CD8-positive, alpha-beta memory T cell (primary cell): ENCODE measurements around the gene CTIF. TPM values are rescaled to one million over a fixed set of nuclear protein-coding genes. Genes with fewer than 3 reads are reported as not detected.
"Not testable (repeated sequence)": the region's sequence is repeated elsewhere in the genome, so short reads cannot be mapped to it uniquely, and the experiment has no call there.

ENCODE experiments used
- CTCF ChIA-PET: fragments of 350-600 bp; sonication (Branson Sonifier 250); formaldehyde crosslinking; loops from one replicate; lab custom pipeline; 2021; ENCODE audit warnings: antibody characterized with exemption; lab: Charles Lee
- POLR2A ChIA-PET: fragments of 350-600 bp; sonication (Branson Sonifier 250); formaldehyde crosslinking; loops from one replicate; lab custom pipeline; 2021; ENCODE audit warnings: antibody characterized with exemption; lab: Charles Lee
- DNase-seq, 5 donors: peaks; one replicate each; pipeline versions ENCODE4 v3.0.0 to v3.0.0-alpha.2; 2020 to 2022; ENCODE audit warnings: mixed read lengths in 1 of 5
- H3K27ac ChIP-seq: one replicate; pipeline ENCODE4 v1.7.0; 2013; ENCODE audit warnings: low read depth, mild to moderate bottlenecking, low read length, moderate library complexity
- H3K27me3 ChIP-seq: 2 replicates; pipeline ENCODE4 v1.7.0; 2013; ENCODE audit warnings: low read length, mild to moderate bottlenecking; ENCODE audit not compliant: insufficient read depth, poor library complexity, severe bottlenecking
- H3K36me3 ChIP-seq: 2 replicates; pipeline ENCODE4 v1.7.0; 2013; ENCODE audit warnings: mild to moderate bottlenecking, low read length, moderate library complexity; ENCODE audit not compliant: insufficient read depth
- H3K4me1 ChIP-seq: 2 replicates; pipeline ENCODE4 v1.7.0; 2013; ENCODE audit warnings: mild to moderate bottlenecking, low read length, moderate library complexity; ENCODE audit not compliant: insufficient read depth
- H3K4me3 ChIP-seq: 2 replicates; pipeline ENCODE4 v1.7.0; 2013; ENCODE audit warnings: mild to moderate bottlenecking, low read length
- H3K9me3 ChIP-seq: 2 replicates; pipeline ENCODE4 v1.7.0; 2013; ENCODE audit warnings: mild to moderate bottlenecking, low read length
- H3K27ac Mint-ChIP-seq, 8 donors: one replicate each; pipeline ENCODE4 v1.8.0; 2020 to 2021; ENCODE audit warnings: mixed read lengths in 8 of 8, mild to moderate bottlenecking in 6 of 8, inconsistent platforms in 3 of 8, moderate library complexity in 3 of 8
- H3K27me3 Mint-ChIP-seq, 2 donors: one replicate each; pipeline ENCODE4 v1.8.0; 2020 to 2021; ENCODE audit warnings: mixed read lengths in 2 of 2, mild to moderate bottlenecking in 1 of 2, moderate library complexity in 1 of 2
- H3K36me3 Mint-ChIP-seq, 3 donors: one replicate each; pipeline ENCODE4 v1.8.0; 2020 to 2021; ENCODE audit warnings: mixed read lengths in 3 of 3, inconsistent platforms in 1 of 3, mild to moderate bottlenecking in 1 of 3
- H3K4me1 Mint-ChIP-seq, 3 donors: one replicate each; pipeline ENCODE4 v1.8.0; 2020 to 2021; ENCODE audit warnings: mixed read lengths in 3 of 3, inconsistent platforms in 1 of 3, mild to moderate bottlenecking in 1 of 3
- H3K4me3 Mint-ChIP-seq, 7 donors: one replicate each; pipeline ENCODE4 v1.8.0; 2020 to 2021; ENCODE audit warnings: mixed read lengths in 7 of 7, mild to moderate bottlenecking in 6 of 7, moderate library complexity in 4 of 7, inconsistent platforms in 2 of 7
- H3K9me3 Mint-ChIP-seq, 5 donors: one replicate each; pipeline ENCODE4 v1.8.0; 2020 to 2022; ENCODE audit warnings: mixed read lengths in 5 of 5, mild to moderate bottlenecking in 3 of 5, moderate library complexity in 2 of 5, inconsistent platforms in 1 of 5
- polyA plus RNA-seq: library from polyadenylated mRNA; unstranded; fragments of 300-500 nt; fragmentation: Illumina TruSeq; gene quantifications from one replicate; pipeline ENCODE4 v1.2.3, GENCODE V29; 2021
- total RNA-seq, 2 experiments: library from RNA; stranded (reverse); gene quantifications; one replicate each; pipeline ENCODE4 v1.2.3, GENCODE V29; 2021

CTIF gene
- total and polyA plus RNA-seq, 3 experiments from 2014 or later = 0.89 to 4.8 (median 4.2) TPM

- no peaks in the 10 kb centered on the region for H3K9me3 ChIP-seq
- H3K9me3 Mint-ChIP-seq = peaks cover 15 to 33% (median 32%) of the 10 kb centered on the region in 5 donors
- ChIA-PET CTCF (no interaction called here), POLR2A (no interaction called here)
- H3K27me3 ChIP-seq = no peaks in the 10 kb centered on the region
- H3K27me3 Mint-ChIP-seq = peaks cover 5 to 49% of the 10 kb centered on the region in 2 donors
- H3K27ac Mint-ChIP-seq = no peak overlapping the region
- H3K4me1 ChIP-seq = no peaks in the 10 kb centered on the region
- H3K4me3 ChIP-seq = no peak overlapping the region
- peaks cover 0 to 6% (median 1%) of the 10 kb centered on the region in 3 donors for H3K36me3 Mint-ChIP-seq
- no peak overlapping the region for H3K4me3 Mint-ChIP-seq
- H3K36me3 ChIP-seq = no peaks in the 10 kb centered on the region
- DNase-seq = no peak
- no peak overlapping the region for H3K27ac ChIP-seq
- no peaks in the 10 kb centered on the region for H3K4me1 Mint-ChIP-seq
Measured at GRCh38 chr18:48504819-48505218, 34.0 kb upstream of the CTIF start.

DNA sequence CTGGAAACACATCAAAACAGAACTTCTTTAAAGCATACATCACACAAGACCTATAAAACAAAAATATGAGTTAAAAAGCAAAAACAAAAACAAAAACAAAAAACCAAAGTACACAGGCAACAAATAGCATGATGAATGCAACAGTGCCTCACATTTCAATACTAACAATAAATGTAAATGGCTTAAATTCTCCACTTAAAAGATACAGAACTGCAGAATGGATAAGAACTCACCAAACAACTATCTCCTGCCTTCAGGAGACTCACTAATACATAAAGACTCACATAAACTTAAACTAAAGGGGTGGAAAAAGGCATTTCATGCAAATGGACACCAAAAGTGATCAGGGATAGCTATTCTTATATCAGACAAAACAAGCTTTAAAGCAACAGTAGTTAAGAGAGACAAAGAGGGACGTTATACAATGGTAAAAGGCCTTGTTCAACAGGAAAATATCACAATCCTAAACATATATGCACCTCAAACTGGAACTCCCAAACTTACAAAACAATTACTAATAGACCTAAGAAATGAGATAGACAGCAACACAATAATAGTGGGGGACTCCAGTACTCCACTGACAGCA lies 31.8 kb upstream of the CTIF start:
- H3K4me3 ChIP-seq, DNase-seq, H3K4me3 Mint-ChIP-seq, H3K27me3 ChIP-seq, H3K36me3 Mint-ChIP-seq, POLR2A ChIA-PET, H3K27ac Mint-ChIP-seq, H3K9me3 ChIP-seq, H3K36me3 ChIP-seq, H3K27ac ChIP-seq, H3K4me1 Mint-ChIP-seq, CTCF ChIA-PET, H3K4me1 ChIP-seq: not testable (repeated sequence)
- H3K27me3 Mint-ChIP-seq = peaks cover 5 to 44% of the 10 kb centered on the region in 2 donors
- peaks cover 15 to 33% (median 32%) of the 10 kb centered on the region in 5 donors for H3K9me3 Mint-ChIP-seq

DNA sequence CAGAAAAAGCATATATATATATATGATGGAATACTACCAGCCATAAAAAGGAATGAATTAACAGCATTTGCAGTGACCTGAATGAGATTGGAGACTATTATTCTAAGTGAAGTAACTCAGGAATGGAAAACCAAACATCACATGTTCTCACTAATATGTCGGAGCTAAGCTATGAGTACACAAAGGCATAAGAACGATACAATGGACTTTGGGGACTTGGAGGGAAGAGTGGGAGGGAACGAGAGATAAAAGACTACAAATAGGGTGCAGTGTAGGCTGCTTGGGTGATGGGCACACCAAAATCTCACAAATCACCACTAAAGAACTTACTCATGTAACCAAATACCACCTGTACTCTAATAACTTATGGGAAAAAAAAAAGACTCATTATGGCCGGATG lies 26.3 kb upstream of the CTIF start:
- H3K4me3 ChIP-seq, CTCF ChIA-PET, H3K9me3 ChIP-seq, DNase-seq, H3K27me3 ChIP-seq, H3K4me1 ChIP-seq, H3K9me3 Mint-ChIP-seq, H3K36me3 Mint-ChIP-seq, H3K27ac Mint-ChIP-seq, POLR2A ChIA-PET, H3K4me1 Mint-ChIP-seq, H3K36me3 ChIP-seq, H3K4me3 Mint-ChIP-seq, H3K27ac ChIP-seq: not testable (repeated sequence)
- H3K27me3 Mint-ChIP-seq = peaks cover 24 to 46% of the 10 kb centered on the region in 2 donors

- POLR2A ChIA-PET = no interaction called here
- Mint-ChIP-seq H3K9me3 (no peaks in the 10 kb centered on the region), H3K36me3 (peaks cover 0 to 5% (median 0%) of the 10 kb centered on the region in 3 donors), H3K4me1 (no peaks in the 10 kb centered on the region), H3K4me3 (no peak overlapping the region), H3K27ac (no peak overlapping the region), H3K27me3 (peaks cover 25 to 52% of the 10 kb centered on the region in 2 donors)
- Histone ChIP-seq H3K4me1 (no peaks in the 10 kb centered on the region), H3K9me3 (no peaks in the 10 kb centered on the region), H3K27ac (no peak overlapping the region), H3K27me3 (no peaks in the 10 kb centered on the region), H3K36me3 (no peaks in the 10 kb centered on the region), H3K4me3 (no peak overlapping the region)
- CTCF ChIA-PET = no interaction called here
- DNase-seq = no peak
Measured at GRCh38 chr18:48514786-48515185, 24.0 kb upstream of the CTIF start.

DNA sequence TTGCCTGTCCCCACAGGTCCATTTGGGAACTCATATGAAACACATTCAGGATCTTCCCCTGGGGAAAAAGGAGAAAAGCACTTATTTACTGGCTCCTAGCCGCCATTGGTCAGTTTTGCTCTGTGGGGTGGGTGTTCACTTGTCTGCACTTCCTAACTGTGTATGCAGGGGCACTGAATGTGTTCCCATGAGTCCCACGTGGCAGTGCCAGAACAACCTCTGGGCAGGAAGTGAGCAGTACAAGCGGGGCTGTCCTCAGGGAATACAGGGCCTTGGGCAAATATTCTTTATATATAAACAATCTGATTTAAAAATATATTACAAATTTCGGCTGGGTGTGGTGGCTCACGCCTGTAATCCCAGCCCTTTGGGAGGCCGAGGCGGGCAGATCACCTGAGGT lies 21.8 kb upstream of the CTIF start:
- Histone ChIP-seq H3K9me3 (no peaks in the 10 kb centered on the region), H3K4me1 (no peaks in the 10 kb centered on the region), H3K36me3 (no peaks in the 10 kb centered on the region), H3K27me3 (peaks cover 3% of the 10 kb centered on the region), H3K27ac (no peak overlapping the region), H3K4me3 (no peak overlapping the region)
- ChIA-PET CTCF (no interaction called here), POLR2A (no interaction called here)
- no peak for DNase-seq
- H3K36me3 Mint-ChIP-seq = peaks cover 0 to 5% (median 0%) of the 10 kb centered on the region in 3 donors
- H3K4me1 Mint-ChIP-seq = no peaks in the 10 kb centered on the region
- H3K27ac Mint-ChIP-seq = no peak overlapping the region
- H3K9me3 Mint-ChIP-seq = no peaks in the 10 kb centered on the region
- H3K27me3 Mint-ChIP-seq = peaks cover 31 to 60% of the 10 kb centered on the region in 2 donors
- H3K4me3 Mint-ChIP-seq = no peak overlapping the region

DNA sequence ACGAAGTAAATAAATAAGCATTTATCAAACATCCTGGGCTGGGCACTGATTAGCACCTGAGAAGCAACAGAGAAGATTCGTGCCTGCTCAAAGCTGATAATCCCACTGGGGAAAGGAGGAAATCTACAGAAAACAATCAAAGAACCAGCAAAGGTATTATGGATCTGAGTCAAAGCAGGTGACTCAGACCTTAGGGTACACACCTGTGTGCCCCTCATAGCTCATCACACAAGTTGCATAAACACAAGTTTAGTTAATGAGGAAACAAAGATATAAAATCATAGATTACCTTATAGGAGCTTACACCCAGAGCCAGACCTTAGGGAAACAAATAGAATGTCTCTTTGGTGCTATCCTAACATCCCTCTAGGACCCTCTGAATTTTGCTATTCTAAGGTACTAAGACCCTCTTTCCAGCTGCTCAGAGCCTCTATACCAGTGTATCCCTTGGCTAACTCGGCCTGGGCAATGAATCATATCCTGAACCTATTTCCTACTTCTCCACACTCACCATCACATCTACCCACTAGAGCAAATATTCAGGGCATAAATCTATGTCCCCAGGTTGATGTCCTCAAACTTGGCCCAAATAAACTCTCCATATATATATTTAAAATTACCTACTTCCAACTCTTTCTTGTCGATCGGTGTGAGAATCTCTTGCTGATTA lies 19.3 kb upstream of the CTIF start:
- no peaks in the 10 kb centered on the region for H3K4me1 Mint-ChIP-seq
- Histone ChIP-seq H3K27ac (no peak overlapping the region), H3K4me3 (no peak overlapping the region), H3K9me3 (no peaks in the 10 kb centered on the region), H3K36me3 (no peaks in the 10 kb centered on the region), H3K27me3 (peaks cover 3% of the 10 kb centered on the region), H3K4me1 (no peaks in the 10 kb centered on the region)
- H3K27me3 Mint-ChIP-seq = peaks cover 26 to 56% of the 10 kb centered on the region in 2 donors
- POLR2A ChIA-PET = no interaction called here
- CTCF ChIA-PET = no interaction called here
- peaks cover 0 to 5% (median 0%) of the 10 kb centered on the region in 3 donors for H3K36me3 Mint-ChIP-seq
- no peaks in the 10 kb centered on the region for H3K9me3 Mint-ChIP-seq
- no peak overlapping the region for H3K27ac Mint-ChIP-seq
- no peak overlapping the region for H3K4me3 Mint-ChIP-seq
- DNase-seq = no peak

DNA sequence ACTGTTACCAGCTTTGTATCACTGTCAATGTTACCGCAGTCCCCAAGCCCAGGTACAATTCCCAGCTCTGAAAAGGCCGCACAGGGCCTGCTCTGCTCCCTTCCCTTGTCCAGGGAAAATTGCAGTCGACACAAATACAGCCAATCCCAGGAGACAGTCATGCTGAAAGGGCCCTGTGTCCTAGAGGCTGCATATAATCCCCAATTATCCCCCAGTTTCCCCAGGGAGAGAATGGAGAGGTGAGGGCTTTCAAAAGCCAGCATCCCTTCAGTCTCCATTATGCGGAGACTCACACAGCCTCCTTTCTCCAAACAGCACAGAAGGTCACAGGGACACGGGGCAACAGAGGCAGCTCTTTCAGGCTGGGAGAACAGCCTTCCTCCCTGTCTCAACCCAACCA lies 17.1 kb upstream of the CTIF start:
- no peak overlapping the region for H3K27ac Mint-ChIP-seq
- no peak overlapping the region for H3K4me3 Mint-ChIP-seq
- H3K4me3 ChIP-seq = no peak overlapping the region
- peaks cover 0 to 2% (median 0%) of the 10 kb centered on the region in 3 donors for H3K36me3 Mint-ChIP-seq
- no peaks in the 10 kb centered on the region for H3K9me3 ChIP-seq
- ChIA-PET POLR2A (no interaction called here), CTCF (no interaction called here)
- H3K4me1 Mint-ChIP-seq = no peaks in the 10 kb centered on the region
- H3K36me3 ChIP-seq = no peaks in the 10 kb centered on the region
- no peaks in the 10 kb centered on the region for H3K9me3 Mint-ChIP-seq
- H3K27me3 ChIP-seq = peaks cover 3% of the 10 kb centered on the region
- H3K27me3 Mint-ChIP-seq = peaks cover 20 to 49% of the 10 kb centered on the region in 2 donors
- H3K4me1 ChIP-seq = no peaks in the 10 kb centered on the region
- H3K27ac ChIP-seq = no peak overlapping the region
- DNase-seq = no peak

- Histone ChIP-seq H3K27ac (no peak overlapping the region), H3K4me1 (no peaks in the 10 kb centered on the region), H3K36me3 (no peaks in the 10 kb centered on the region), H3K27me3 (peaks cover 3% of the 10 kb centered on the region), H3K9me3 (no peaks in the 10 kb centered on the region), H3K4me3 (no peak overlapping the region)
- Mint-ChIP-seq H3K27ac (peak overlapping the region in 1 of 8 donors; percentile 55), H3K36me3 (no peaks in the 10 kb centered on the region), H3K9me3 (no peaks in the 10 kb centered on the region), H3K27me3 (peaks cover 21 to 41% of the 10 kb centered on the region in 2 donors), H3K4me3 (no peak overlapping the region), H3K4me1 (no peaks in the 10 kb centered on the region)
- POLR2A ChIA-PET = no interaction called here
- DNase-seq = no peak
- CTCF ChIA-PET = no interaction called here
Measured at GRCh38 chr18:48525671-48526070, 13.2 kb upstream of the CTIF start.
